Epidermal melanocyte (primary cell): ENCODE measurements around the gene PPP2R5C.
"Not testable (repeated sequence)": the region's sequence is repeated elsewhere in the genome, so short reads cannot be mapped to it uniquely, and the experiment has no call there.

Experiments used
- DNase-seq: peaks from one replicate; pipeline ENCODE4 v3.0.0; 2011; ENCODE audit warnings: low spot score; ENCODE audit not compliant: insufficient read length

Gene PPP2R5C

DNA sequence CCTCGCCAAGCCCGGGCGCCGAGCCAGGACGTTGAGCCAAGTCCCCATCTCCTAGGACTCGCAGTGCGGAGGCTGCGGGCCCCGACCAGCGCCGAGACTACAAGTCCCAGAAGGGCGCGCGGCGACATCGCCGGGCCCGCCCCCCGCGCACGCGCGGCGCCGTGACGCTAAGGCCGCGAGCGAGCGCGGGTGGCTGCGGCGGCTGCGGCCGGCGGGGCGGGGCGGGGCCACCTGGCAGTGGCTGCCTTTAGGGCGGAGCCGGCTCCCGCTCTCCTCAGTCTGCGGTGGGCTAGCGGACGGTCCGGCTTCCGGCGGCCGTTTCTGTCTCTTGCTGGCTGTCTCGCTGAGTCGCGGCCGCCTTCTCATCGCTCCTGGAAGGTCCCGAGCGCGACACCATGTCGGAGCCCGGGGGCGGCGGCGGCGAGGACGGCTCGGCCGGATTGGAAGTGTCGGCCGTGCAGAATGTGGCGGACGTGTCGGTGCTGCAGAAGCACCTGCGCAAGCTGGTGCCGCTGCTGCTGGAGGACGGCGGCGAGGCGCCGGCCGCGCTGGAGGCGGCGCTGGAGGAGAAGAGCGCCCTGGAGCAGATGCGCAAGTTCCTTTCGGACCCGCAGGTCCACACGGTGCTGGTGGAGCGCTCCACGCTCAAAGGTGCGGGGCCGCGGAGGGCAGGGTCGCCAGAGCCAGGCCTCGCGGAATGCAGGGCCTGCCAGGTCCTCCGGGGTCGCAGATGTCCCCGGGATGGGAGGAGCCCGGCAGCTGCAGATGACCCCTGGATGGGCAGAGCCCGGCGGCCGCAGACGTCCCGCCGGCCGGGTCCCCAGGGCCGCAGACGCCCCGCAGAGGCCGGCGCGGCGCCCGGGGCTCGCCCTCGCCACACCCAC, 203.0 kb downstream of the PPP2R5C start, which contains the start of gene DYNC1H1:
TSS of gene DYNC1H1 (plus strand) at position 277 of the 884 bp plus-strand sequence. CDS start at position 396, 119 bp downstream.
- peak; percentile 77 for DNase-seq

DNA sequence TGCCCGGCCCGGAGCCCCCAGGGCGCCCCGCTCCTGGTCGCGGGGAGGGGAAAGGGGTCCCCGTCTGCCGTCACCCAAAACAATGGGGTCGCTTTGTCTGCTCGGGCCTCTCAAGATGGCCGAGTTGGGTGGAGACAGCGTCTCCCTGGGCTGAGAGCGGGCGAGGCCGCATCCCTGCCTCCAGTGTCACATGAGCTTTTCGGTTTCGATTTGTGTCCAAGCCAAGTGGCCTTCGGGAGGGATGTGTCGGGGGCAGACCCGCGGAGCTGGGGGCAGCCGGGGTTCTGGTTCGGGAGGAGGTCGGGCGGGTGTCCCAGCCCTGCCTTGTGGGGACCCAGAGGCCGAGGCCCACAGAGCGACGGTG, 203.7 kb downstream of the PPP2R5C start:
- peak; percentile 53 for DNase-seq

DNA sequence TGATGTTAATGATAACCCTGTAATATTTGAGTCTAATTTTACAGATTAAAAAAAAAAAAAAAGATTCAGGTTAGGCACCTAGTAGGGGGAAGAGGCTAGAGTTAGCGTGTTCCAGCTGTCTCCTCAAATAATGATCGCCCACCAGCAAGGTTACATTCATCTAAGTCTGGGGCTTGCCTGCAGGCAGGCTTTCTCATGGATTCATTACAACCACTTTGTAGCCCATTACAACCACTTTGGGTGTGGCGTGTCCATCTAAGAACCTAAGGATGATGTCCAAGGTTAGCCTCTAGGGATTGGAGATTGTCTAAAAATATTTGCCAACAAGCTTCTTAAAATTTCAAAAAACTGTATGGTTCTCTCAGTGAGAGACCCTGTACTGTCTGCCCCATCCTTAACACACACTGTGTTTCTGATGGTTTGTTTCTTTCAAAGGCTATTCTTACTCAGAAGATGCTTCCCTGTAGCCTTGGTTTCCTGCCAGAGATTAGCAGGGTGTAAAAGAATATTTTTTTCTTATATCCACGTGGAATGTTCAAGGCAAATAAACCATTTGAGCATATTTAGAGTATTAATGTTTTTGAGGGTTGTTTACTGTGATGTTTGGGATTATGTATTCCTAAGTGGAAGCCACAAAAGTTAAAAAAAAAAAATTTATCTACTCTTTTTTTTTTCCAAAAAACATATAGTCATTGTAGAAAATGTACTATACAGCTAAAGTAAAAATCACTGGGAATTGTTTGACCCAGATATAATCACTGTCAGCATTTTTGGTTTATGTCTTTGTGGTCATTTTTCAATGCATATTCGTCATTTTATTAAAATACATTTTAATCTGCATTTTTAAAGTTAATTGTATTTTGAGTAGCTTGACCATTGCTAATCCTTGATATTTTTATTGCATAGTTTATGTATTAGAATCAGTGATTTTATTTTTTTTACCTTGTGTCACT, 204.5 kb downstream of the PPP2R5C start:
- no peak for DNase-seq

DNA sequence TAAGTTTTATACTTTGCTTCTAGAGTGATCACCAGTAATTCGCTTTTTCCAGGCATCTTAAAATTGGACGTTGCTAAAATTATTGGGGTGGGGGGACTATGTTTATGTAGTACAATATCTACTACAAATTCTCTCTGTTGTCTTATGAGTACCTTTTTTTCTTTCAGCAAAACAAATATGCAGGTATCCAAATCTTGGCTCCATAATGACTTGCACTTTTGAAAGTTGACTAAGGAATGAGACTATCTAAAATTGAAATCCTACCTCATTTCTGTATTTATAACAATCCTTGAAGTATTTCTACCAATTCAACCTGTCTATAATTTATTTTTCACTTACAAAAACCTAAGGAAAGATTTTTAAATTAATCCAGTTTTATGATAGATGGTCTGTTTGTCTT, 205.2 kb downstream of the PPP2R5C start:
- DNase-seq, result no peak

DNA sequence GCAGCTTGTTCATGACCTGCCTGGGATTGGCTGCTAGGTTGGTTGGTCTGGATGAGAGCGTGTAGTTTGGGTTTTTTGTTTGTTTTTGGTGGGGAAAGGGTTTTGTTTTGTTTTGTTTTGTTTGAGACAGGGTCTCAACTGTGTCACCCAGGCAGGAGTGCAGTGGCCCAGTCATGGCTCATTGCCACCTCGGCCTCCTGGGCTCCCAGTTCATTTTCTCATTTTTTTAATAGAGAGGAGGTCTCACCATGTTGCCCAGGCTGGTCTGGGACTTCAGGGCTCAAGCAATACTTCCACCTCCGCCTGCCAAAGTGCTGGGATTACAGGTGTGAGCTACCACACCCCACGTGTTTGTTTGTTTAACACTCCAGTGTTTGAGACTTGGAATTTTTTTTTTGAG, 206.7 kb downstream of the PPP2R5C start:
- DNase-seq, result no peak

DNA sequence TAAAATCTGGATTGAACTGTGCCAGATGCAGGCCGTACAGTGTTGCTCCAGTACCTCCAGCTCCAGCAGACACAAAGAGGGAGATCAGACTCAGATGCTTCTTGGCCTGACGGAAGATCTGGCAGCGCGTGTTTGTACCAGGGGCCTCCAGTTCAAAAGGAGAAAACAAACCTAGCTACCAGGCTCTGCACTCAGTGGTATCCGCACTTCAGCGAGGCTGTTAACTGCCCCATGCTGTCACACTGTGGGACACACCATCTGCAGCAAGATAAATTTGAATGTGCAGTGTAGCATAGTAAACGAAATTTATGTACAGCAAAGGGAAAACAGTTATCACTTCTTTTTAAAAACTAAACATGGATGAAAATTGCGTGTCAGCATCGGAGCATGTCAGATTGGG, 208.0 kb downstream of the PPP2R5C start:
- DNase-seq, result no peak

DNA sequence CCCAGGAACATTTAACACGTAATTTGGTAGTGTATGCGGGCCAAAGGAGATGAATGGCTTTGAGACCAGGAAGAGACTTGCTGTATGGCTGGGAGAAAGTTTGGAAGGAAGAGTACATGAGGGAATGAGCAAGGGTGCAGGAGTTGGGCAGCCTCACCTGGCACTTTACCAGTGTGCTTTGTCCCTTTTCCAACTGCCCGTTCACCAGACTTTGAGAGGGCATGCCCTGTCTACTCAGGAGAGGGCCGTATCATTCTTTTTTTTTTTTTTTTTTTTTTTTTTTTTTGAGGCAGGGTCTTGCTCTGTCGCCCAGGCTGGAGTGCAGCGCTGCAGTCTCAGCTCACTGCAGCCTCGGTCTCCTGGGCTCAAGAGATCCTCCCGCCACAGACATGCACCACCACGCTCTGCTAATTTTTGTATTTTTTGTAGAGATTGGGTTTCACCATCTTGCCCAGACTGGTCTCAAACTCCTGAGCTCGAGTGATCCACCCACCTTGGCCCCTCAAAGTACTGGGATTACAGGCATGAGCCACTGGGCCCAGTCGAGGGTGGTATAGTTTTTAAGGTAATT, 209.4 kb downstream of the PPP2R5C start:
- DNase-seq, result no peak

DNA sequence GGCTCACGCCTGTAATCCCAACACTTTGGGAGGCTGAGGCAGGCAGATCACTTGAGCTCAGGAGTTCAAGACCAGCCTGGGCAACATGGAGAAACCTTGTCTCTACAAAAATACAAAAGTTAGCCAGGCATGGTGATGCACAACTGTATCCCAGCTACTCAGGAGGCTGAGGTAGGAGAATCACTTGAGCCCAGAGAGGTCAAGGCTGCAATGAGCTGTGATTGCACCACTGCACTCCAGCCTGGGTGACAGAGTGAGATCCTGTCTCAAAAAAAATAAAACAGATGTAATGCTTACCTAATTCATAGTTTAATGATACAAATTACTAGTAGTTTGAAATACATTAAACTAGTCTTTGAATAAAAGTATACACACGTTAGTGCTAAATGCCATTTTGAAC, 209.9 kb downstream of the PPP2R5C start:
- not testable (repeated sequence) for DNase-seq

DNA sequence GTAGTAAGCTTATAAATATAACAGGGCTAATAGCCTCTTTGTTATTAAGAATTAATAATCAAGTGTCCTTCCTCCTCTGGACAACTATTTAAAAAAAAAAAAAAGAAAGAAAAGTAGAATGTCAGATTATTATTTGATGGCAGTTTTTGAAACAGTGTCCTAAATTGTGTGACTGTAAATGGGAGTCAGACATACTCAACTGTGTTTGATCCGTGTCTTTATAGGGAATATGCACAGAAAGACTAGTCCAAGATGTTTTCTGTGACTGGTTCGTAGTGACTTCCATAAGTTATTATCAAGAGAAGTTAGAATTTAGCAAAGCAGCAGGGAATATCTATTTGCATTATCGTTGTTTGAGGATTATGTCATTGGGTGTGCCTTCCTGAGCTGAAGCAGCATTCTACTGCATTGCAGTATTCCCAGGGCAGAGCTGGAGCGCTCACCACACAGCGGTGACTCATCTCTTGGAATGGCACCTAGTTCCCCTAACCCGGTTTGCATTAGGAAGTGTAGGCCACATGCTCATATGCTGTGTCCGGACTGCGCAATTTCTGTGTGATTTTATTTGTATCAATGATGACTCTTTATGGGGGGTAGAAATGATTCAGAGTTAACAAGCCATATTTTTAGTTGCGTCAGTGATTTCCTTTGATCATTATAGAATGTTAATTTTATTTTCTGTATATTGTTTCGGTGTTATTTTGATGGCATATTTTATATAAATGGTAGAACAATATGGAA, 210.8 kb downstream of the PPP2R5C start:
- DNase-seq, result peak; percentile 63

DNA sequence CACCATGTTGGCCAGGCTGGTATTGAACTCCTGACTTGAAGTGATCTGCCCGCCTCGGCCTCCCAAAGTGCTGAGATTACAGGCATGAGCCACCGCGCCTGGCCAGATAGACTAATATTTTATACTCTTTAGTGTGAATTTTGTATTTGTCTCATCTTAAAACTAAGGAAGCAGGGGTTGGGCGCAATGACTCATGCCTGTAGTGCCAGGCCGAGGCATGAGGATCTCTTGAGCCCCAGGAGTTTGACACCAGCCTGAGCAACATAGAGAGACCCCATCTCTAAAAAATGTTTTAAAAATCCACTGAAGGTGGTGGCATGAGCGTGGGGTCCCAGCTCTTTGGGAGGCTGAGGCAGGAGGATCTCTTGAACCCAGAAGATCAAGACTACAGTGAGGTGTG, 211.8 kb downstream of the PPP2R5C start:
- DNase-seq, result no peak

DNA sequence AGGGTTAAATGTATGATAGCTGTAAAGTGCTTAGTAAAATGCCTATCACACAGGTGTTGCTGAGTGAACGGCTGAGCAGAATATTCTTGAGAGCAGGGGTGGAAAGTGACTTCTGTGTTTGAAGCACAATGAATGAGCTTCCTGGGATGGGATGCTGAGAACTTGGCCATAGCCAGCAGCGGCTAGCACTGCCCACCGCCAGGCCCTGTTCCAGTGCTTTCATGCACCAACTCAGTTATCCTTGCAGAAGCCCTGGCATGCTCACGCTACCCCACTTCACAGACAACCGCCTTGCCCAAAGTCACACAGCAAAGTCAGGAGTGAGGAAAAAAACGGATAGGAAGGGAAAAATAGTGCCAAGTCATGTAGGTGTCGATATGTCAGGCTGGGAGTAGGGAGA, 213.7 kb downstream of the PPP2R5C start:
- DNase-seq, result no peak
